Tibial nerve (tissue), 4 donors: ENCODE measurements around the gene ZNF385D.

ENCODE experiments used
- CTCF ChIP-seq, 5 experiments: fragments of 200-600 bp in 3 of 5; fragments of 450-650 bp in 2 of 5; sonication (generic) in 3 of 5; IDR thresholded peaks; one replicate each; pipeline ENCODE4 v1.5.1; 2016 to 2019; ENCODE audit warnings: antibody characterized with exemption in 5 of 5, mild to moderate bottlenecking in 3 of 5, moderate library complexity in 2 of 5
- EP300 ChIP-seq, 2 donors: sonication (generic); formaldehyde crosslinking; IDR thresholded peaks; one replicate each; pipeline ENCODE4 v1.6.1; 2017; ENCODE audit warnings: antibody characterized with exemption in 2 of 2, mild to moderate bottlenecking in 1 of 2
- POLR2A ChIP-seq, 2 donors: fragments of 450-650 bp; IDR thresholded peaks; one replicate each; pipeline ENCODE4 v1.6.1; 2017; ENCODE audit warnings: antibody characterized with exemption in 2 of 2, mild to moderate bottlenecking in 2 of 2, moderate library complexity in 2 of 2

DNA sequence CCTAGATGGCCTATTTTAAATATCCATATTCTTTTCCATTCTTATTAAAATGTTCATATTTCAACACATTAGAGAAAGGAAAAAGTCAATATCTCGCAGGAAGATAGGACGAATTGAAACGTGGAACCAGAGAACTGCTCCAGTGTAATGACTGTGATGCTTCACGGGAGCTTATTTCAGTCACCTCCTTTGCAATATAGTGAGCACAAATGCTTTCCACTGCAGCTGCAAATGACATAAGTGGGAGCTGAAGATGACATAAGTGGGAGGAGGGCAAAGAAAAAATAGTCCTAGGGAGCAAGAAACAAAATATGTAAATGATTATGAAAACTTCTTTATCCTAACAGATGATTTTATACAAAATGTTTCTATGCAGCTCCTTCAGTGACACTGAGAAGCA is 324.1 kb downstream of the ZNF385D start:
- TF ChIP-seq CTCF (IDR thresholded peaks at IDR 0.05) = no peak
- no peak for TF ChIP-seq EP300 (IDR thresholded peaks at IDR 0.05)
- TF ChIP-seq POLR2A (IDR thresholded peaks at IDR 0.05) = no peak
